Left lung (tissue), 10 donors: ENCODE results near the gene RBKS. TPM values are rescaled to one million over a fixed set of nuclear protein-coding genes. Genes with fewer than 3 reads are reported as not detected.

Experiments
- ATAC-seq: fragments of 200-7000 bp; cut with Tn5 transposase; one replicate; pipeline ENCODE4 v1.9.1; 2020; ENCODE audit warnings: moderate library complexity
- DNase-seq, 4 donors: peaks; one replicate each; pipeline ENCODE4 v3.0.0-alpha.2; 2013 to 2020
- H3K27ac ChIP-seq, 2 donors: fragments of 200-600 bp; sonication (generic) in 1 of 2; one replicate each; pipeline versions ENCODE4 v1.5.0 to v1.8.0; 2020 to 2021
- H3K27me3 ChIP-seq, 2 donors: fragments of 200-600 bp; sonication (generic) in 1 of 2; one replicate each; pipeline versions ENCODE4 v1.5.0 to v1.8.0; 2020 to 2021
- H3K36me3 ChIP-seq, 2 donors: fragments of 200-600 bp; sonication (generic) in 1 of 2; one replicate each; pipeline versions ENCODE4 v1.5.0 to v1.8.0; 2020 to 2021
- H3K4me1 ChIP-seq, 2 donors: fragments of 200-600 bp; one replicate each; pipeline ENCODE4 v1.8.0; 2021
- H3K4me3 ChIP-seq, 2 donors: fragments of 200-600 bp; sonication (generic) in 1 of 2; one replicate each; pipeline versions ENCODE4 v1.5.0 to v1.8.0; 2020 to 2021; ENCODE audit warnings: mild to moderate bottlenecking in 1 of 2
- H3K9me3 ChIP-seq, 2 donors: fragments of 200-600 bp; sonication (generic) in 1 of 2; one replicate each; pipeline versions ENCODE4 v1.5.0 to v1.8.0; 2020 to 2021
- CTCF ChIP-seq, 2 donors: fragments of 200-600 bp; sonication (generic) in 1 of 2; IDR thresholded peaks; one replicate each; pipeline versions ENCODE4 v1.5.0 to v1.8.0; 2021; ENCODE audit warnings: antibody characterized with exemption in 2 of 2
- intact Hi-C, 2 donors: fragments of 100-400 bp; cut with DNase I; formaldehyde crosslinking; loops; one replicate each; pipeline versions ENCODE4 v1.11.2 to v1.14.2; 2022
- polyA plus RNA-seq, 6 donors: library from polyadenylated mRNA; unstranded; fragments of 120-200 nt; gene quantifications; one replicate each; pipeline ENCODE4 v1.2.1, GENCODE V29; 2013; ENCODE audit not compliant: insufficient read length in 6 of 6
- total RNA-seq, 2 donors: library from RNA; stranded (reverse); fragmentation: NEBNext Ultra II Directional; extraction: Animal tissue kit (Norgen Biotek cat#: 25700); gene quantifications; one replicate each; pipeline ENCODE4 v1.2.1, GENCODE V29; 2021
- donor health status: DM: no; HTN: yes; CAD: no.
- donor health status: DM: no; HTN: no; CAD: no.

The RBKS gene
- total and polyA plus RNA-seq, 8 donors: 2.0 to 4.0 (median 2.6) TPM

- peak overlapping the region; percentile 50 to 82 for H3K27ac ChIP-seq
- intact Hi-C loops: no loop called here
- H3K27me3 ChIP-seq: no peaks in the 10 kb centered on the region
- H3K4me1 ChIP-seq: peaks cover 10 to 36% of the 10 kb centered on the region in 2 donors
- H3K4me3 ChIP-seq: no peak overlapping the region
- no peak for DNase-seq
- no peak for TF ChIP-seq CTCF (IDR thresholded peaks at IDR 0.05)
- ATAC-seq: no peak
- H3K36me3 ChIP-seq: no peaks in the 10 kb centered on the region
- H3K9me3 ChIP-seq: no peaks in the 10 kb centered on the region
These were observed 151.7 kb downstream of the RBKS start for GRCh38 chr2:27738349-27739057.

GRCh38 chr2:27737676-27738348 is 152.4 kb downstream of the RBKS start:
- Histone ChIP-seq H3K27ac (peak overlapping the region; percentile 50 to 82), H3K4me3 (no peak overlapping the region), H3K4me1 (peaks cover 10 to 36% of the 10 kb centered on the region in 2 donors), H3K36me3 (no peaks in the 10 kb centered on the region), H3K9me3 (no peaks in the 10 kb centered on the region), H3K27me3 (no peaks in the 10 kb centered on the region)
- ATAC-seq (peak; percentile 25), DNase-seq (no peak)
- intact Hi-C loops: no loop called here
- TF ChIP-seq CTCF (IDR thresholded peaks at IDR 0.05): peak in 1 of 2 donors; percentile 18

GRCh38 chr2:27736890-27737204 is 153.3 kb downstream of the RBKS start:
- H3K9me3 ChIP-seq: no peaks in the 10 kb centered on the region
- DNase-seq: no peak
- H3K4me1 ChIP-seq: peaks cover 10 to 36% of the 10 kb centered on the region in 2 donors
- H3K36me3 ChIP-seq: no peaks in the 10 kb centered on the region
- ATAC-seq: no peak
- no peak for TF ChIP-seq CTCF (IDR thresholded peaks at IDR 0.05)
- peak overlapping the region; percentile 82 to 86 for H3K27ac ChIP-seq
- H3K27me3 ChIP-seq: no peaks in the 10 kb centered on the region
- intact Hi-C loops: no loop called here
- H3K4me3 ChIP-seq: no peak overlapping the region

- no peak for TF ChIP-seq CTCF (IDR thresholded peaks at IDR 0.05)
- no peak for DNase-seq
- Histone ChIP-seq H3K27me3 (no peaks in the 10 kb centered on the region), H3K4me1 (peaks cover 10 to 36% of the 10 kb centered on the region in 2 donors), H3K27ac (peak overlapping the region; percentile 82 to 86), H3K36me3 (no peaks in the 10 kb centered on the region), H3K4me3 (peak overlapping the region; percentile 36 to 37), H3K9me3 (no peaks in the 10 kb centered on the region)
- ATAC-seq: peak; percentile 2
- intact Hi-C loops: no loop called here
These were observed 153.9 kb downstream of the RBKS start for GRCh38 chr2:27736031-27736889.
